ENCODE results near the gene DCTPP1.
"Not testable (repeated sequence)": the region's sequence is repeated elsewhere in the genome, so short reads cannot be mapped to it uniquely, and the experiment has no call there.

Gene DCTPP1

DNA sequence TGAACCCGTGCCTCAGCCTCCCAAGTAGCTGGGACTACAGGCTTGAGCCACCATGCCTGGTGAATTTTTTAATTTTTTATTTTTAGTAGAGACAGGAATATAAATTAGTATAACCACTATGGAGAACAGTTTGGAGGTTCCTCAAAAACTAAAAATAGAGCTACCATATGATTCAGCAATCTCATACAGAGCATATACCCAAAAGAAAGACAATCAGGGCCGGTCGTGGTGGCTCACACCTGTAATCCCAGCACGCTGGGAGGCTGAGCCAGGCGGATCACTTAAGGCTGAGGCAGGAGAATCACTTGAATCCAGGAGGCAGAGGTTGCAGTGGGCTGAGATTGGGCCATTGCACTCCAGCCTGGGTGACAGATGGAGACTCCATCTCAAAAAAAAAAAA, 31.6 kb upstream of the DCTPP1 start:
- H3K27ac ChIP-seq (ENCODE audit: low read depth, low read length); H3K4me3 ChIP-seq (ENCODE audit: low read depth in 1 of 2, low read length in 2 of 2); H3K36me3 ChIP-seq (ENCODE audit: insufficient read depth, low read length); H3K4me1 ChIP-seq (ENCODE audit: insufficient read depth, low read length); H3K9me3 ChIP-seq (ENCODE audit: low read length); H3K9ac ChIP-seq (ENCODE audit: low read length); H3K27me3 ChIP-seq (ENCODE audit: control insufficient read depth in 1 of 2, insufficient read depth in 2 of 2, low read length in 2 of 2): not testable (repeated sequence)

DNA sequence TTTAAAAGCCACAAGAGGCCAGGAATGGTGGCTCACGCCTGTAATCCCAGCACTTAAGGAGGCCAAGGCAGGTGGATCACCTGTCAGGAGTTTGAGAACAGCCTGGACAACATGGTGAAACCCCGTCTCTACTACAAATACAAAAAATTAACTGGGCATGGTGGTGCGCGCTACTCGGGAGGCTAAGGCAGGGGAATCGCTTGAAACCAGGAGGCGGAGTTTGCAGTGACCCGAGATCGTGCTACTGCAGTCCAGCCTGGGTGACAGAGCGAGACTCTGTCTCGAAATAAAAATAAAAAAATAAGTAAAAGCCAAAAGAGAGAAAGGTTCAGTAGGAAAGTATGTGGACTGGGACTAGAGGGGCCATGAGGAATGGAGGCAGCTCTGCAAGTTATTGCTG, 29.6 kb upstream of the DCTPP1 start:
- H3K4me1 ChIP-seq (ENCODE audit: insufficient read depth, low read length): no peaks in the 10 kb centered on the region
- no peak overlapping the region for H3K9ac ChIP-seq (ENCODE audit: low read length)

GRCh38 chr16:30458561-30459394, 28.9 kb upstream of the DCTPP1 start:
- Histone ChIP-seq H3K27me3 (ENCODE audit: control insufficient read depth in 1 of 2, insufficient read depth in 2 of 2, low read length in 2 of 2) (no peaks in the 10 kb centered on the region), H3K27ac (ENCODE audit: low read depth, low read length) (no peak overlapping the region), H3K9me3 (ENCODE audit: low read length) (no peaks in the 10 kb centered on the region), H3K4me3 (ENCODE audit: low read depth in 1 of 2, low read length in 2 of 2) (no peak overlapping the region), H3K4me1 (ENCODE audit: insufficient read depth, low read length) (no peaks in the 10 kb centered on the region), H3K9ac (ENCODE audit: low read length) (no peak overlapping the region), H3K36me3 (ENCODE audit: insufficient read depth, low read length) (no peaks in the 10 kb centered on the region)

More for the DNA sequence above, 29.6 kb upstream of the DCTPP1 start:
- no peaks in the 10 kb centered on the region for H3K9me3 ChIP-seq (ENCODE audit: low read length)
- no peaks in the 10 kb centered on the region for H3K36me3 ChIP-seq (ENCODE audit: insufficient read depth, low read length)
- H3K27me3 ChIP-seq (ENCODE audit: control insufficient read depth in 1 of 2, insufficient read depth in 2 of 2, low read length in 2 of 2): no peaks in the 10 kb centered on the region
- no peak overlapping the region for H3K27ac ChIP-seq (ENCODE audit: low read depth, low read length)
- no peak overlapping the region for H3K4me3 ChIP-seq (ENCODE audit: low read depth in 1 of 2, low read length in 2 of 2)

- H3K27me3 ChIP-seq (ENCODE audit: control insufficient read depth in 1 of 2, insufficient read depth in 2 of 2, low read length in 2 of 2): no peaks in the 10 kb centered on the region
- H3K4me1 ChIP-seq (ENCODE audit: insufficient read depth, low read length): no peaks in the 10 kb centered on the region
- no peaks in the 10 kb centered on the region for H3K9me3 ChIP-seq (ENCODE audit: low read length)
- H3K9ac ChIP-seq (ENCODE audit: low read length): no peak overlapping the region
- no peaks in the 10 kb centered on the region for H3K36me3 ChIP-seq (ENCODE audit: insufficient read depth, low read length)
- no peak overlapping the region for H3K4me3 ChIP-seq (ENCODE audit: low read depth in 1 of 2, low read length in 2 of 2)
- H3K27ac ChIP-seq (ENCODE audit: low read depth, low read length): no peak overlapping the region
Observed at GRCh38 chr16:30457743-30458560, 28.1 kb upstream of the DCTPP1 start.

- Histone ChIP-seq H3K27ac (ENCODE audit: low read depth, low read length) (no peak overlapping the region), H3K4me3 (ENCODE audit: low read depth in 1 of 2, low read length in 2 of 2) (no peak overlapping the region), H3K9ac (ENCODE audit: low read length) (no peak overlapping the region), H3K36me3 (ENCODE audit: insufficient read depth, low read length) (no peaks in the 10 kb centered on the region), H3K9me3 (ENCODE audit: low read length) (no peaks in the 10 kb centered on the region), H3K4me1 (ENCODE audit: insufficient read depth, low read length) (no peaks in the 10 kb centered on the region), H3K27me3 (ENCODE audit: control insufficient read depth in 1 of 2, insufficient read depth in 2 of 2, low read length in 2 of 2) (no peaks in the 10 kb centered on the region)
Observed at GRCh38 chr16:30457256-30457655, 27.4 kb upstream of the DCTPP1 start.

DNA sequence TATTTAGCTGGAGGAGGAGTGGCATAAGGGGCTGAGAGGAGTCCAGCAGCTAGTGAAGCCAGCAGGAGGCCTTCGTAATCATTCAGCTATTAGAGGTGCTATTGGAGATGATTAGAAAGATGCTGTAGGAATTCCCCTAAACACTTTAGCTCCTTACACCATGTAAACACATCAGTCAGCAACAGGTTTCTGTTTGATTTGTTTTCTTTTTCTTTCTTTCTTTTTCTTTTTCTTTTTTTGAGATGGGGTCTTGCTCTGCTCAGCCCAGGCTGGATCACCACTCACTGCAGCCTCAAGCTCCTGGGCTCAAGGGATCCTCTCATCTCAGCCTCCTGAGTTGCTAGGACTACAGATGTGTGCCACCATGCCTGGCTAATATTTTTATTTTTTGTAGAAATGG, 26.5 kb upstream of the DCTPP1 start:
- no peak overlapping the region for H3K27ac ChIP-seq (ENCODE audit: low read depth, low read length)
- H3K4me1 ChIP-seq (ENCODE audit: insufficient read depth, low read length): no peaks in the 10 kb centered on the region
- no peaks in the 10 kb centered on the region for H3K36me3 ChIP-seq (ENCODE audit: insufficient read depth, low read length)

DNA sequence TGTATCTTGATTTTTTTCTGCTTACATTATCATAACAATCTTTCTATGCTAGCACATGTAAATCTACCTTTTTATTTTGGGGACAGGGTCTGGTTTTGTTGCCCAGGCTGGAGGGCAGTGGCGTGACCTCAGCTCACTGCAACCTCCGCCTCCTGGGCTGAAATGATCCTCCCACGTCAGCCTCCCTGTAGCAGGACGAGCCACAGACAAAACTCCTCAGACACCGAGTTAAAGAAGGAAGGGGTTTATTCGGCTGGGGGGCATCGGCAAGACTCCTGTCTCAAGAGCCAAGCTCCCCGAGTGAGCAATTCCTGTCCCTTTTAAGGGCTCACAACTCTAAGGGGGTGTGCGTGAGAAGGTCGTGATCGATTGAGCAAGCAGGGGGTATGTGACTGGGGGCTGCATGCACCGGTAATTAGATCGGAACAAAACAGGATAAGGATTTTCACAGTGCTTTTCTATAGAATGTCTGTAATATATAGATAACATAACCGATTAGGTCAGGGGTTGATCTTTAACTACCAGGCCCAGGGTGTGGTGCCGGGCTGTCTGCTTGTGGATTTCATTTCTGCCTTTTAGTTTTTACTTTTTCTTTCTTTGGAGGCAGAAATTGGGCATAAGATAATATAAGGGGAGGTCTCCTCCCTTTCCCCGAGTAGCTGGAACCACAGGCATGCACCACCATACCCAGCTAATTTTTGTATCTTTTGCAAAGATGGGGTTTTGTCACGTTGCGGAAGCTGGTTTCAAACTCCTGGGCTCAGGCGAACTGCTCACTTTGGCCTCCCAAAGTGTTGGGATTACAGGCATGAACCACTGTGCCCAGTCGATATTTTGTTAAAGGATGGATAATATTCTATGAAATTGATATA, 23.1 kb upstream of the DCTPP1 start:
- not testable (repeated sequence) for H3K4me1 ChIP-seq (ENCODE audit: insufficient read depth, low read length); H3K27me3 ChIP-seq (ENCODE audit: control insufficient read depth in 1 of 2, insufficient read depth in 2 of 2, low read length in 2 of 2); H3K9ac ChIP-seq (ENCODE audit: low read length); H3K36me3 ChIP-seq (ENCODE audit: insufficient read depth, low read length); H3K27ac ChIP-seq (ENCODE audit: low read depth, low read length); H3K9me3 ChIP-seq (ENCODE audit: low read length); H3K4me3 ChIP-seq (ENCODE audit: low read depth in 1 of 2, low read length in 2 of 2)

More for the DNA sequence above, 26.5 kb upstream of the DCTPP1 start:
- Histone ChIP-seq H3K9ac (ENCODE audit: low read length) (no peak overlapping the region), H3K4me3 (ENCODE audit: low read depth in 1 of 2, low read length in 2 of 2) (no peak overlapping the region), H3K9me3 (ENCODE audit: low read length) (no peaks in the 10 kb centered on the region), H3K27me3 (ENCODE audit: control insufficient read depth in 1 of 2, insufficient read depth in 2 of 2, low read length in 2 of 2) (no peaks in the 10 kb centered on the region)

DNA sequence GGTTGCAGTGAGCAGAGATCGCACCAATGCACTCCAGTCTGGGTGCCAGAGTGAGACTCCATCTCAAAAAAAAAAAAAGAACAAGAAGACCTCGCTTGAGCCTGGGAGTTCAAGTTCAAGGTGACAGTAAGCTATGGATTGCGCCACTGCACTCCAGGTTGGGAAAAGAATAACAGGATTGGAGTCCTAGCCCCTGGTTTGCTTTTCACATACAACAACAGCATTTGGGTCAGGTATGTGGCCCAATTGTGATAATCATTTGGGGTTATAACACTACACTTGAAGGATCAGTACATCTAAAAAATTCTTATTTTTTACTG, 19.2 kb upstream of the DCTPP1 start:
- H3K27ac ChIP-seq (ENCODE audit: low read depth, low read length): no peak overlapping the region
- no peak overlapping the region for H3K4me3 ChIP-seq (ENCODE audit: low read depth in 1 of 2, low read length in 2 of 2)
- peaks cover 16% of the 10 kb centered on the region for H3K4me1 ChIP-seq (ENCODE audit: insufficient read depth, low read length)
- no peak overlapping the region for H3K9ac ChIP-seq (ENCODE audit: low read length)
- H3K9me3 ChIP-seq (ENCODE audit: low read length): no peaks in the 10 kb centered on the region
- H3K36me3 ChIP-seq (ENCODE audit: insufficient read depth, low read length): peaks cover 7% of the 10 kb centered on the region
- no peaks in the 10 kb centered on the region for H3K27me3 ChIP-seq (ENCODE audit: control insufficient read depth in 1 of 2, insufficient read depth in 2 of 2, low read length in 2 of 2)

GRCh38 chr16:30447512-30448226, 17.8 kb upstream of the DCTPP1 start:
- no peak overlapping the region for H3K27ac ChIP-seq (ENCODE audit: low read depth, low read length)
- H3K9ac ChIP-seq (ENCODE audit: low read length): no peak overlapping the region
- H3K9me3 ChIP-seq (ENCODE audit: low read length): no peaks in the 10 kb centered on the region
- H3K36me3 ChIP-seq (ENCODE audit: insufficient read depth, low read length): peaks cover 13% of the 10 kb centered on the region
- no peak overlapping the region for H3K4me3 ChIP-seq (ENCODE audit: low read depth in 1 of 2, low read length in 2 of 2)
- H3K27me3 ChIP-seq (ENCODE audit: control insufficient read depth in 1 of 2, insufficient read depth in 2 of 2, low read length in 2 of 2): no peaks in the 10 kb centered on the region
- peaks cover 23% of the 10 kb centered on the region for H3K4me1 ChIP-seq (ENCODE audit: insufficient read depth, low read length)

DNA sequence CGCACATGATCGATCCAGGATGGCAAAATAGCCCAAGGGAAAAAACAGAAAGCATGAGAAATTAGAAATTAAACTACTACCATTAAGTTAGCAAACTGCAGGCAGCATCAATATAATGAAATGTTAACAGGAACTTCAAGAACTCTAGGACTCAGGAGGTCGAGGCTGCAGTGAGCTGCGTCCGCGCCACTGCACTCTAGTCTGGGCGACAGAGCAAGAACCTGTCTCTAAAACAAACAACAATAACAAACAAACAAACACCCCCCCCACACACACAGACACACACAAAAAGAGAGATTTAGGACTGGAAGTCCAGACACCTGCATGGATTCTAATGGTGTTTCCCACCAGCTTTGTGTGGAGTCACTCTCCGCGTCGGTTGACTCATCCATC, 16.4 kb upstream of the DCTPP1 start:
- no peaks in the 10 kb centered on the region for H3K9me3 ChIP-seq (ENCODE audit: low read length)
- H3K9ac ChIP-seq (ENCODE audit: low read length): no peak overlapping the region
- H3K36me3 ChIP-seq (ENCODE audit: insufficient read depth, low read length): peaks cover 13% of the 10 kb centered on the region
- H3K27me3 ChIP-seq (ENCODE audit: control insufficient read depth in 1 of 2, insufficient read depth in 2 of 2, low read length in 2 of 2): no peaks in the 10 kb centered on the region
- H3K4me1 ChIP-seq (ENCODE audit: insufficient read depth, low read length): peaks cover 23% of the 10 kb centered on the region
- H3K4me3 ChIP-seq (ENCODE audit: low read depth in 1 of 2, low read length in 2 of 2): peak overlapping the region in 1 of 2 donors; percentile 96
- peak overlapping the region; percentile 90 for H3K27ac ChIP-seq (ENCODE audit: low read depth, low read length)

All from muscle layer of colon (tissue), 2 donors.